GM19438 (cell line): ENCODE data around the gene TPR.

Source experiments
- ATAC-seq: cut with Tn5 transposase; IDR thresholded peaks from one replicate; pipeline ENCODE4 v1.9.1; 2021; ENCODE audit warnings: low read depth; ENCODE audit not compliant: unreplicated experiment

Gene TPR

GRCh38 chr1:186330758-186331157 lies 44.3 kb downstream of the TPR start:
- ATAC-seq: no peak

- no peak for ATAC-seq
Measured at GRCh38 chr1:186327331-186327730, 47.7 kb downstream of the TPR start.

- ATAC-seq: no peak
Measured at GRCh38 chr1:186326009-186326408, 49.0 kb downstream of the TPR start.

- ATAC-seq: no peak
Measured at GRCh38 chr1:186325239-186325638, 49.8 kb downstream of the TPR start.

GRCh38 chr1:186323865-186324264 lies 51.2 kb downstream of the TPR start:
- ATAC-seq: no peak

- no peak for ATAC-seq
Measured at GRCh38 chr1:186315570-186315969, 59.5 kb downstream of the TPR start.

- ATAC-seq: no peak
Measured at GRCh38 chr1:186311375-186312051, 63.5 kb downstream of the TPR start.

GRCh38 chr1:186310307-186310706 lies 64.7 kb downstream of the TPR start:
- no peak for ATAC-seq

GRCh38 chr1:186308264-186309060 lies 66.6 kb downstream of the TPR start:
- ATAC-seq: no peak

- ATAC-seq: no peak
Measured at GRCh38 chr1:186307445-186307844, 67.6 kb downstream of the TPR start.

GRCh38 chr1:186306533-186306932 lies 68.5 kb downstream of the TPR start:
- ATAC-seq: no peak

GRCh38 chr1:186304982-186305949 lies 69.8 kb downstream of the TPR start:
- no peak for ATAC-seq

GRCh38 chr1:186303911-186304310 lies 71.1 kb downstream of the TPR start:
- ATAC-seq: no peak

GRCh38 chr1:186302381-186302920 lies 72.6 kb downstream of the TPR start:
- ATAC-seq: no peak

GRCh38 chr1:186301448-186301847 lies 73.6 kb downstream of the TPR start:
- ATAC-seq: no peak

GRCh38 chr1:186300056-186300455 lies 75.0 kb downstream of the TPR start:
- ATAC-seq: no peak

- ATAC-seq: no peak
Measured at GRCh38 chr1:186299570-186299969, 75.5 kb downstream of the TPR start.

GRCh38 chr1:186298851-186299250 lies 76.2 kb downstream of the TPR start:
- no peak for ATAC-seq

- ATAC-seq: no peak
Measured at GRCh38 chr1:186297439-186298045, 77.5 kb downstream of the TPR start.

- ATAC-seq: no peak
Measured at GRCh38 chr1:186295980-186296379, 79.1 kb downstream of the TPR start, which contains the start of gene PRG4. PRG4 (plus strand) TSS chr1:186296279.
